ENCODE measurements around the gene CACNA2D4.

Gene CACNA2D4

DNA sequence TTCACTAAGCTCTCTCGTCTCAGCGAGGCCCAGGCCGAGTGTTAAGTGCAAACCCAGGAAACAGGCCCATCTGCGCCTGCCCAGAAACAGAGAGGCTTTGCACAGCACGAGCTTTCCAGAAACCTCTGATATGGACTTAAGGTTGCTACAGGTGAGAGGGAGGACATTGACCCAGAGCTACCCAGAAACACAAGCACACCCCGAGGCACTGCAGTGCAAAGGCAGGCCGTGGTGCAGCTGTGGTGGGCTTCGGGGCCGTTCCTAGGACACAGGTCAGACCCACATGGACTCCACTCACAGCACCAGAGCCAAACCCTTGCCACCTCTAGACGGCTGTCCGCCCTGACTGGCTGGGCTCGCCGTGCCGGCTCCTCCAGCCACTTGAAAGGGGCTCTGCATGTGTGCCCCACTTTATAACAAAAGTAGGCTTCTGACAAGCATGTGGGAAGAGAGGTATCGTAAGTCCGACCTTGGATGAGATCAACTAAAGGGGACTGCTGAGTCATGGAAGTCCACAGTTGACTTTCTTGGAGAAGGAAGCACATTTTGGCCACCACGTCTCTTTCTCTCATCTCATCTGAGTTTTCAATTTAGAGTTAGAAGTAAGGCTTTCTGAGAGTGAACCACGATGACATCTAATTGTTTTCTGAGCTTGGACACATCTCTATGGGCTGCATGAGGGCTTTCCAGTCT, 38.2 kb downstream of the CACNA2D4 start:
- FAIRE-seq (no peak), DNase-seq (ENCODE audit: insufficient read length, low spot score) (no peak)
- TF ChIP-seq, protein P1, sequence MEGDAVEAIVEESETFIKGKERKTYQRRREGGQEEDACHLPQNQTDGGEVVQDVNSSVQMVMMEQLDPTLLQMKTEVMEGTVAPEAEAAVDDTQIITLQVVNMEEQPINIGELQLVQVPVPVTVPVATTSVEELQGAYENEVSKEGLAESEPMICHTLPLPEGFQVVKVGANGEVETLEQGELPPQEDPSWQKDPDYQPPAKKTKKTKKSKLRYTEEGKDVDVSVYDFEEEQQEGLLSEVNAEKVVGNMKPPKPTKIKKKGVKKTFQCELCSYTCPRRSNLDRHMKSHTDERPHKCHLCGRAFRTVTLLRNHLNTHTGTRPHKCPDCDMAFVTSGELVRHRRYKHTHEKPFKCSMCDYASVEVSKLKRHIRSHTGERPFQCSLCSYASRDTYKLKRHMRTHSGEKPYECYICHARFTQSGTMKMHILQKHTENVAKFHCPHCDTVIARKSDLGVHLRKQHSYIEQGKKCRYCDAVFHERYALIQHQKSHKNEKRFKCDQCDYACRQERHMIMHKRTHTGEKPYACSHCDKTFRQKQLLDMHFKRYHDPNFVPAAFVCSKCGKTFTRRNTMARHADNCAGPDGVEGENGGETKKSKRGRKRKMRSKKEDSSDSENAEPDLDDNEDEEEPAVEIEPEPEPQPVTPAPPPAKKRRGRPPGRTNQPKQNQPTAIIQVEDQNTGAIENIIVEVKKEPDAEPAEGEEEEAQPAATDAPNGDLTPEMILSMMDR (IDR thresholded peaks at IDR 0.05; ENCODE audit: insufficient read depth, missing control alignments), result no peak

DNA sequence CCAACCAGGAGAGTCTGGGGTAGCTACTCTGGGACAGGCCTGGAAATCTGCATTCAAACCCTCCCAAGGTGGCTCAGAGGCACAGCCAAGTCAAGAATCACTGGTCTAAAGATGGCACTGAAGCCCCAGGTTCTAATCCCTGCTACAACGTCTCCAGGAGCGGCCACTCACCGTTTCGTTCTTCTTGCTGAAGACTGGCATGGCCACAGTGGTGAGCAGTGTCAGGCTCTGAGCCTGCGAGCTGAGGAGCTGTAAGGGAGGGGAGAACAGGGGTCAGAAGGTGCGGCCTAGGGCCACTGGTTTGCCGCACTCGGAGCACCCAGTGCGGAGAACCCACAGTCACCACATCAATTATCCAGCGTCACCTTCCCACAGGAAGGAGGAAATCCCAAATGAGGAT, 38.8 kb downstream of the CACNA2D4 start:
- FAIRE-seq (no peak), DNase-seq (ENCODE audit: insufficient read length, low spot score) (no peak)
- TF ChIP-seq, protein P1 (IDR thresholded peaks at IDR 0.05; ENCODE audit: insufficient read depth, missing control alignments), result no peak

DNA sequence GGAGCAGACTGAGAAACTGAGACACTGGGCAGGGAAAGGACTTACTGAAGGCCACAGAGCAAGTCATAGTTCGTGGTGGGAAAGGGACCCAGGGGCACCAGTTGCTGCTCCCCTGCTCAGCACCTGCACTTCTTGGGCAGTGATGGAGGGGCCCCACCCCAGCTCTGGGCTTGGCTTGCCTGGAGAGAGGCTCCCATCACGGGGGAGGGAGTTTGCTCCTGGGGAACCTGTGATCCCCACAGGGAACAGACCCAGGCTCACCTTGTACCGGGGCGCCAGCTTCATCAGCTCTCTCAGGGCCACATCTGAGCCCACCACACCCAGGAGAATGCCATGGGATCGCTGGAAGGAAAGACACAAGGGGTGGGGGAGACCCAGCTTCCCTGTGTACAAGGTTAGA, 39.8 kb downstream of the CACNA2D4 start:
- no peak for DNase-seq (ENCODE audit: insufficient read length, low spot score)
- FAIRE-seq, result no peak
- TF ChIP-seq, protein P1 (IDR thresholded peaks at IDR 0.05; ENCODE audit: insufficient read depth, missing control alignments), result no peak

DNA sequence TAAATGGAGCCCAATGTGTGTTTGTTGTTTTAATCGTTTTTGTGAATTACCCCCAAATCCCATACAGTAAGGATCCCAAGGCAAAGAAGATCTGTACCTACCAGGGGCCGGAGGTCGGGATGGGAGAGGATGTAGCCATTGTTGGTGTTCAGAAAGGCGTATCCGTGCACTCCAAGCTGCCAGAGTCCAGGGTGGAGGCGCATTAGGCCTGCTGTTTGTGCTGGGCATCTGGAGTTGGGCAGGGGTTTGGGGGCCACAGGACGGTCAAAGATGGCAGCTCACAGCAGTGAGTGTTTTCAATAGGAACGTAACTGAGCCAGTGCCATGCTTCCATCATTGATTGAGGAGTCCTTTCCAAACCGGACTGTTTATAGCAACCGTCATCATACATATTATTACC, 40.2 kb downstream of the CACNA2D4 start:
- TF ChIP-seq, protein P1 (IDR thresholded peaks at IDR 0.05; ENCODE audit: insufficient read depth, missing control alignments), result no peak
- FAIRE-seq (no peak), DNase-seq (ENCODE audit: insufficient read length, low spot score) (no peak)

DNA sequence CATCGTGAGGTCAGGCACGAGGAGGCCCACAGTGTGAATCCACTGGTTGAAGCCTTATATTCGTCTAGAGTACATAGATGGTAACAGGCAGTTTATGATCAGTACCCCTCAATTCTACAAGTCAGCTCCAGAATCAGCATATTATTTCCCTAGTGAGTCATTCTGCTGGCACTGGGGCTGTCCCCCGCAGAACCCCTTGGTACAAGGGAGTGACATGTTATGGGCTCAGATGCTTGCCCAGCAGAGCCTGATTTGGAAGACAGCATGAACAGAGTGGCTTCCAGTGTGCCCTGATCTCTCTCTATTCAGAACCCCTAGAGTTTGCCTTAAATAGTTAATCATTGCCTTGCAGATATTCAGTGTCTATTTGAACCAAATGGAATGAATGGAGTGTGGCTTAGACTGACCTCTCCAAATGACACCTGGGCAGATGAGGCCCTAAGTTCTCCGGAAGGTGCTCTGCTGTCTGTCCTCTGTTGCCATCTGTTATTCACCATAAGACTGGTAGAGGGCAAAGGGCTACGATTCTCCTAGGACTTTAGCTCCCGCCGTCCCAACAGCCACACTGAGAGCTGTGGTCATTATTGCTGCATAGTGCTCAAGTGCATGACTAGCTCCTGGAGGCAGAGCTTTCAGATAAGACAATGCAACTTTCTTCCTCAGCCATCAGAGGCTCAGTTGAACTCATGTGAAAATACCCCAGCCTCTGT, 41.1 kb downstream of the CACNA2D4 start:
- TF ChIP-seq, protein P1 (IDR thresholded peaks at IDR 0.05; ENCODE audit: insufficient read depth, missing control alignments), result no peak
- DNase-seq (ENCODE audit: insufficient read length, low spot score) (no peak), FAIRE-seq (no peak)

DNA sequence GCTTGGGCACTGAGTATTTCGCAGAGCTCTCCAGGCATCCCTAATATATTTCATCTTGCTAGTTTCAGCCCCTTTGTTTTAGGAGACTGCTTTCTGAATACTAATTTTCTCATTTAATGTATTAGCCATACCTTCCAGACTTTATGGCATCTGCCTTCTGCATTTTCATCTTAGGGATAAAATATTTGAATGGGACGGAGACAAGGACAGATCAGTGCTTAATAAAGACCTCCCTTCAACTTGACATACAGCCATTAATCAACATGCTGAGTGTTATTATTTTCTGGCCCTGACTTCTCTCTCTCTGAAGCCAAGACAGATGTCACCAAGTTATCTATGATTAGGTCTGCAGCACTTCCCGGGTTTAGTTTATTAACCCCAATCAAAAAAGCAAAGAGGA, 42.4 kb downstream of the CACNA2D4 start:
- DNase-seq (ENCODE audit: insufficient read length, low spot score), result no peak
- FAIRE-seq, result no peak
- TF ChIP-seq, protein P1 (IDR thresholded peaks at IDR 0.05; ENCODE audit: insufficient read depth, missing control alignments), result no peak

DNA sequence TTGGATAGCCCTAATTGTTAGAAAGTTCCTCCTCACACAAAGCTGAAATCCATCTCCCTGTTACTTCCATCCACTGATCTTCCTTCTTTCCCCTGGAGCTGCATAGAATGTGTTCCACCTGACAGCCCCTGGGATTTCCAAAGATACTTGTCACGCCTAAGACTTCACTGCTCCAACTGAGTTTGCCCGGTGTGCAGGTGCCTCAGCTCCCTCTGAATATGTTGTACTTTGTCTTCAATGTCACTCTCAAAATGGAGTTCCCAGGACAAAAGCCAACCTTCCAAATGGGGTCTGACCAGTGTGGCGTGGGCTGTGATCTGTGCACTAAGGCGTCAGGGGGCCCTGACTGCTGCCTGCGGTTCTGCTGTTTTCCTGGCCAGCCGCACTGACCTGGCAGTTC, 42.8 kb downstream of the CACNA2D4 start:
- no peak for FAIRE-seq

More for the DNA sequence above, 42.8 kb downstream of the CACNA2D4 start:
- no peak for DNase-seq (ENCODE audit: insufficient read length, low spot score)
- TF ChIP-seq, protein P1 (IDR thresholded peaks at IDR 0.05; ENCODE audit: insufficient read depth, missing control alignments), result no peak
